ENCODE results near the gene LMTK2. TPM values are rescaled to one million over a fixed set of nuclear protein-coding genes. Genes with fewer than 3 reads are reported as not detected.

The LMTK2 gene
- total RNA-seq, 2 donors from 2014 or later = 17.1 to 17.6 TPM

GRCh38 chr7:98178762-98179490 lies 72.3 kb downstream of the LMTK2 start:
- H3K27me3 ChIP-seq (replicated peaks; ENCODE audit: insufficient read depth) = no peaks in the 10 kb centered on the region
- H3K9me3 ChIP-seq = no peaks in the 10 kb centered on the region
- TF ChIP-seq, protein P1, sequence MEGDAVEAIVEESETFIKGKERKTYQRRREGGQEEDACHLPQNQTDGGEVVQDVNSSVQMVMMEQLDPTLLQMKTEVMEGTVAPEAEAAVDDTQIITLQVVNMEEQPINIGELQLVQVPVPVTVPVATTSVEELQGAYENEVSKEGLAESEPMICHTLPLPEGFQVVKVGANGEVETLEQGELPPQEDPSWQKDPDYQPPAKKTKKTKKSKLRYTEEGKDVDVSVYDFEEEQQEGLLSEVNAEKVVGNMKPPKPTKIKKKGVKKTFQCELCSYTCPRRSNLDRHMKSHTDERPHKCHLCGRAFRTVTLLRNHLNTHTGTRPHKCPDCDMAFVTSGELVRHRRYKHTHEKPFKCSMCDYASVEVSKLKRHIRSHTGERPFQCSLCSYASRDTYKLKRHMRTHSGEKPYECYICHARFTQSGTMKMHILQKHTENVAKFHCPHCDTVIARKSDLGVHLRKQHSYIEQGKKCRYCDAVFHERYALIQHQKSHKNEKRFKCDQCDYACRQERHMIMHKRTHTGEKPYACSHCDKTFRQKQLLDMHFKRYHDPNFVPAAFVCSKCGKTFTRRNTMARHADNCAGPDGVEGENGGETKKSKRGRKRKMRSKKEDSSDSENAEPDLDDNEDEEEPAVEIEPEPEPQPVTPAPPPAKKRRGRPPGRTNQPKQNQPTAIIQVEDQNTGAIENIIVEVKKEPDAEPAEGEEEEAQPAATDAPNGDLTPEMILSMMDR (IDR thresholded peaks at IDR 0.05) = no peak
- DNase-seq (ENCODE audit: low spot score) (no peak), ATAC-seq (ENCODE audit: insufficient number of reproducible peaks, low FRiP score, low read depth) (no peak)
- H3K36me3 ChIP-seq = peaks cover 6% of the 10 kb centered on the region
- H3K4me3 ChIP-seq = no peak overlapping the region
- H3K27ac ChIP-seq = no peak overlapping the region
- no peaks in the 10 kb centered on the region for H3K4me1 ChIP-seq (ENCODE audit: control insufficient read depth in 1 of 2, low read depth in 2 of 2)

DNA sequence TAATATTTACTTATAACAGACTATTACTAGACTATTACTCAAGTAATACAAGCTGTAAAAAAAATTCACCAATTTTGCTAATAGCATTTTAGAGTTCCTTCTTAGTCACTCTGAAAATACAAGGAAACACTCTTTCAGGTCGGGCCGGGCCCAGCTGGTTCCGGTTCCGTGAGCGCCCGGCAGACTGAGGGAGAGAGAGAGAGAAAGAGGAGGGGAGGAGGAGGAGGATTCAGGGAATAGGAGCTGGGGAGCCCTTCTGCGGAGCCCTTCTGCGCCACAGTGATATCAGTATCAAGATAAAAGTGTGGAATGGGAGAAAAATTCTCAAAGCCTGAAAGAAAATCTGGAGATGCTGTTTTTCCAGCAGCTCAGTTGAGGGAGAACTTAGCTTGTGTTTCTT lies 74.1 kb downstream of the LMTK2 start:
- Histone ChIP-seq H3K4me1 (ENCODE audit: control insufficient read depth in 1 of 2, low read depth in 2 of 2) (peaks cover 0 to under 1% of the 10 kb centered on the region in 2 donors), H3K36me3 (no peaks in the 10 kb centered on the region), H3K27ac (peak overlapping the region in 1 of 2 donors; percentile 50), H3K9me3 (no peaks in the 10 kb centered on the region), H3K4me3 (no peak overlapping the region), H3K27me3 (replicated peaks; ENCODE audit: insufficient read depth) (no peaks in the 10 kb centered on the region)
- ATAC-seq (ENCODE audit: insufficient number of reproducible peaks, low FRiP score, low read depth) = no peak
- DNase-seq (ENCODE audit: low spot score) = no peak
- TF ChIP-seq, protein P1 (IDR thresholded peaks at IDR 0.05) = no peak

GRCh38 chr7:98185101-98185500 lies 78.4 kb downstream of the LMTK2 start:
- Histone ChIP-seq H3K36me3 (no peaks in the 10 kb centered on the region), H3K9me3 (no peaks in the 10 kb centered on the region), H3K4me1 (ENCODE audit: control insufficient read depth in 1 of 2, low read depth in 2 of 2) (peaks cover 11 to 21% of the 10 kb centered on the region in 2 donors), H3K27ac (peak overlapping the region in 1 of 2 donors; percentile 93), H3K27me3 (replicated peaks; ENCODE audit: insufficient read depth) (no peaks in the 10 kb centered on the region), H3K4me3 (no peak overlapping the region)
- TF ChIP-seq, protein P1 (IDR thresholded peaks at IDR 0.05) = no peak
- ATAC-seq (ENCODE audit: insufficient number of reproducible peaks, low FRiP score, low read depth) (no peak), DNase-seq (ENCODE audit: low spot score) (no peak)

GRCh38 chr7:98186452-98187137 lies 79.9 kb downstream of the LMTK2 start:
- Histone ChIP-seq H3K4me1 (ENCODE audit: control insufficient read depth in 1 of 2, low read depth in 2 of 2) (peaks cover 11 to 21% of the 10 kb centered on the region in 2 donors), H3K9me3 (no peaks in the 10 kb centered on the region), H3K27ac (peak overlapping the region; percentile 76 to 93), H3K27me3 (replicated peaks; ENCODE audit: insufficient read depth) (no peaks in the 10 kb centered on the region), H3K4me3 (peak overlapping the region; percentile 32), H3K36me3 (no peaks in the 10 kb centered on the region)
- TF ChIP-seq, protein P1 (IDR thresholded peaks at IDR 0.05) = no peak
- DNase-seq (ENCODE audit: low spot score) (no peak), ATAC-seq (ENCODE audit: insufficient number of reproducible peaks, low FRiP score, low read depth) (peak; percentile 84)

DNA sequence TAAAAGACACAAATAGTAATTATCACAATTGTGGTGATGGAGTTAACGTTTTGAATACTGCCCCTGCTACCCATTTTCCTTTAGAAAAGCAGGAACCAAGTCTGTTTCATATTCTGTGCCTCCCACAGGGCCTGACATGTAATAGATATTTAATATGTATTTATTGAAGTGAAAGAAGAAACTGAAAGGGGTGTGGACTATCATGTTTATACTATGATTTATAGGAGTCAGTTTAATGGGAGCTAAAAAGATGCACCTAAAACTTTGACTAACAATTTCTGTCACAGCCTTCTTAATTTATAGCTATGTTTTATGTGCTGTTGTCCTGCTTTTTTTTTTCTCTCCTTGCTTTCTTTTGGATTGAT lies 80.5 kb downstream of the LMTK2 start:
- TF ChIP-seq, protein P1 (IDR thresholded peaks at IDR 0.05) = no peak
- Histone ChIP-seq H3K36me3 (peaks cover 3% of the 10 kb centered on the region), H3K27ac (peak overlapping the region; percentile 76 to 93)

More for the DNA sequence above, 80.5 kb downstream of the LMTK2 start:
- no peaks in the 10 kb centered on the region for H3K27me3 ChIP-seq (replicated peaks; ENCODE audit: insufficient read depth)
- ATAC-seq (ENCODE audit: insufficient number of reproducible peaks, low FRiP score, low read depth) (no peak), DNase-seq (ENCODE audit: low spot score) (no peak)
- peak overlapping the region; percentile 32 for H3K4me3 ChIP-seq
- H3K4me1 ChIP-seq (ENCODE audit: control insufficient read depth in 1 of 2, low read depth in 2 of 2) = peaks cover 11 to 21% of the 10 kb centered on the region in 2 donors
- no peaks in the 10 kb centered on the region for H3K9me3 ChIP-seq

Data from thoracic aorta (tissue), 2 donors.